ENCODE measurements around the gene KCND3.

DNA sequence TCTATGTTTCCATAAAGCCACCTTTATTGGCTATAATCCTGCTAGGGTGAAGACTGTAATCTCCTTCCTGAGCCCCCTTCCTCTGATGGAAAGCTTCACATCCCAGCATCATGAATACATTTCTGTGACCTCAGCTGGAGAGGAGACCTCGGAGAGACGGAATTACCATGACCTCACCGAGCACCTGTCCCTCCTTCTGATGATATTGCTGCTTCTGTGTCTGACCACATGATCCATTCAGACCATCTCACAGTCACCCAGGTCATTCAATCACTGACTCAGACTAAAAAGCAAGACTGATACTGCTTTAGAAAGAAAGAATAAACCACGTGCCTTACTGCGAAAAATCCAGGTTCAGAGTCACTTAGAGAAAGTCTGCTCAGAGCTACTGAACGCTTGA is 8.8 kb downstream of the KCND3 start:
- TF ChIP-seq CTCF (conservative IDR thresholded peaks at IDR 0.05) = no peak
- no peak for TF ChIP-seq EZH2 (IDR thresholded peaks at IDR 0.05; ENCODE audit: low read depth)

All from PC-9 (cell line).